ENCODE measurements around the gene DBF4. TPM values are rescaled to one million over a fixed set of nuclear protein-coding genes. Genes with fewer than 3 reads are reported as not detected.

The DBF4 gene
- polyA plus RNA-seq, 1 of the 3 experiments (the other 2 are of a cell fraction), result 7.6 TPM

DNA sequence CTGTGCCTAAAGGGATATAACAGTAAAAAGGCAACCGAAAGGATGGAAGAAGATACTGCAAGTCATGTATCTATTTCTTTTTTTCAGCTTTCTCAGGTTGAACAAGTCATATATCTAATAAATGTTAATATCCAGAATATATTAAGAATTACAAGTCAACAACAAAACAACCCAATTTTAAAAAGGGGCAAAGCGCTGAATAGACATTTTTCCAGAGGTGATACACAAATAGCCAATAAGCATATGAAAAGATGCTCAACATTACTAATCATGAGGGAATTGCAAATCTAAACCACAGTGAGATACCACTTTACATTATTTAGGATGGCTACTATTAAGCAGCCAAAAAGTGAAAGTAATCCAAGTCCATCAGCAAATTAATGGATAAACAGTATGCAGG, 23.0 kb downstream of the DBF4 start:
- Histone ChIP-seq H3K9ac (no peak overlapping the region), H2AFZ (ENCODE audit: low read depth) (no peak overlapping the region), H3K27ac (ENCODE audit: low read depth in 2 of 2, low read length in 1 of 2) (no peak overlapping the region), H3K4me1 (ENCODE audit: control insufficient read depth in 1 of 2, insufficient read depth in 2 of 2, low read depth in 1 of 2, low read length in 1 of 2) (no peaks in the 10 kb centered on the region), H4K20me1 (ENCODE audit: insufficient read depth) (no peaks in the 10 kb centered on the region), H3K9me2 (no peaks in the 10 kb centered on the region), H3K9me3 (no peaks in the 10 kb centered on the region), H3F3A (replicated peaks; ENCODE audit: insufficient read depth) (no peaks in the 10 kb centered on the region), H3K4me3 (ENCODE audit: low read depth in 2 of 2, low read length in 1 of 2) (no peak overlapping the region), H3K36me3 (replicated peaks in 1 of 2; ENCODE audit: control insufficient read depth in 1 of 2, insufficient read depth in 2 of 2, low read length in 1 of 2) (peaks cover 67 to 70% of the 10 kb centered on the region in 2 experiments), H3K79me2 (ENCODE audit: insufficient read depth) (peaks cover 23% of the 10 kb centered on the region), H3K27me3 (ENCODE audit: insufficient read depth) (no peaks in the 10 kb centered on the region), H3K4me2 (no peak overlapping the region)
- WGBS (ENCODE audit: low lambda C conversion rate), result 100% methylated on average over 2 of the region's 2 CpGs
- TF ChIP-seq, protein P1, sequence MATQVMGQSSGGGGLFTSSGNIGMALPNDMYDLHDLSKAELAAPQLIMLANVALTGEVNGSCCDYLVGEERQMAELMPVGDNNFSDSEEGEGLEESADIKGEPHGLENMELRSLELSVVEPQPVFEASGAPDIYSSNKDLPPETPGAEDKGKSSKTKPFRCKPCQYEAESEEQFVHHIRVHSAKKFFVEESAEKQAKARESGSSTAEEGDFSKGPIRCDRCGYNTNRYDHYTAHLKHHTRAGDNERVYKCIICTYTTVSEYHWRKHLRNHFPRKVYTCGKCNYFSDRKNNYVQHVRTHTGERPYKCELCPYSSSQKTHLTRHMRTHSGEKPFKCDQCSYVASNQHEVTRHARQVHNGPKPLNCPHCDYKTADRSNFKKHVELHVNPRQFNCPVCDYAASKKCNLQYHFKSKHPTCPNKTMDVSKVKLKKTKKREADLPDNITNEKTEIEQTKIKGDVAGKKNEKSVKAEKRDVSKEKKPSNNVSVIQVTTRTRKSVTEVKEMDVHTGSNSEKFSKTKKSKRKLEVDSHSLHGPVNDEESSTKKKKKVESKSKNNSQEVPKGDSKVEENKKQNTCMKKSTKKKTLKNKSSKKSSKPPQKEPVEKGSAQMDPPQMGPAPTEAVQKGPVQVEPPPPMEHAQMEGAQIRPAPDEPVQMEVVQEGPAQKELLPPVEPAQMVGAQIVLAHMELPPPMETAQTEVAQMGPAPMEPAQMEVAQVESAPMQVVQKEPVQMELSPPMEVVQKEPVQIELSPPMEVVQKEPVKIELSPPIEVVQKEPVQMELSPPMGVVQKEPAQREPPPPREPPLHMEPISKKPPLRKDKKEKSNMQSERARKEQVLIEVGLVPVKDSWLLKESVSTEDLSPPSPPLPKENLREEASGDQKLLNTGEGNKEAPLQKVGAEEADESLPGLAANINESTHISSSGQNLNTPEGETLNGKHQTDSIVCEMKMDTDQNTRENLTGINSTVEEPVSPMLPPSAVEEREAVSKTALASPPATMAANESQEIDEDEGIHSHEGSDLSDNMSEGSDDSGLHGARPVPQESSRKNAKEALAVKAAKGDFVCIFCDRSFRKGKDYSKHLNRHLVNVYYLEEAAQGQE (IDR thresholded peaks at IDR 0.05; ENCODE audit: low read depth, low read length), result no peak
- TF ChIP-seq, protein P2, sequence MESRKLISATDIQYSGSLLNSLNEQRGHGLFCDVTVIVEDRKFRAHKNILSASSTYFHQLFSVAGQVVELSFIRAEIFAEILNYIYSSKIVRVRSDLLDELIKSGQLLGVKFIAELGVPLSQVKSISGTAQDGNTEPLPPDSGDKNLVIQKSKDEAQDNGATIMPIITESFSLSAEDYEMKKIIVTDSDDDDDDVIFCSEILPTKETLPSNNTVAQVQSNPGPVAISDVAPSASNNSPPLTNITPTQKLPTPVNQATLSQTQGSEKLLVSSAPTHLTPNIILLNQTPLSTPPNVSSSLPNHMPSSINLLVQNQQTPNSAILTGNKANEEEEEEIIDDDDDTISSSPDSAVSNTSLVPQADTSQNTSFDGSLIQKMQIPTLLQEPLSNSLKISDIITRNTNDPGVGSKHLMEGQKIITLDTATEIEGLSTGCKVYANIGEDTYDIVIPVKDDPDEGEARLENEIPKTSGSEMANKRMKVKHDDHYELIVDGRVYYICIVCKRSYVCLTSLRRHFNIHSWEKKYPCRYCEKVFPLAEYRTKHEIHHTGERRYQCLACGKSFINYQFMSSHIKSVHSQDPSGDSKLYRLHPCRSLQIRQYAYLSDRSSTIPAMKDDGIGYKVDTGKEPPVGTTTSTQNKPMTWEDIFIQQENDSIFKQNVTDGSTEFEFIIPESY (IDR thresholded peaks at IDR 0.05; ENCODE audit: borderline replicate concordance, low read depth), result no peak
- TF ChIP-seq YY1 (IDR thresholded peaks at IDR 0.05; ENCODE audit: low read depth) (no peak), EP300 (IDR thresholded peaks at IDR 0.05; ENCODE audit: borderline replicate concordance in 1 of 2, low read depth in 1 of 2, low read length in 1 of 2) (no peak), JUND (IDR thresholded peaks at IDR 0.05) (no peak), TAF1 (IDR thresholded peaks at IDR 0.05; ENCODE audit: borderline replicate concordance, low read depth, low read length) (no peak), FOSL2 (IDR thresholded peaks at IDR 0.05; ENCODE audit: borderline replicate concordance, low read depth) (no peak), FOXJ3 (CRISPR knock-in tag; IDR thresholded peaks at IDR 0.05) (no peak), SIN3A (IDR thresholded peaks at IDR 0.05; ENCODE audit: borderline replicate concordance, low read depth, low read length) (no peak), MXI1 (IDR thresholded peaks at IDR 0.05; ENCODE audit: low read depth, low read length) (no peak), NFIC (IDR thresholded peaks at IDR 0.05; ENCODE audit: borderline replicate concordance) (no peak), RFX5 (IDR thresholded peaks at IDR 0.05; ENCODE audit: low read length) (no peak)
- TF ChIP-seq, protein P3, sequence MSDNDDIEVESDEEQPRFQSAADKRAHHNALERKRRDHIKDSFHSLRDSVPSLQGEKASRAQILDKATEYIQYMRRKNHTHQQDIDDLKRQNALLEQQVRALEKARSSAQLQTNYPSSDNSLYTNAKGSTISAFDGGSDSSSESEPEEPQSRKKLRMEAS (IDR thresholded peaks at IDR 0.05; ENCODE audit: low read depth), result no peak
- TF ChIP-seq, protein P4, sequence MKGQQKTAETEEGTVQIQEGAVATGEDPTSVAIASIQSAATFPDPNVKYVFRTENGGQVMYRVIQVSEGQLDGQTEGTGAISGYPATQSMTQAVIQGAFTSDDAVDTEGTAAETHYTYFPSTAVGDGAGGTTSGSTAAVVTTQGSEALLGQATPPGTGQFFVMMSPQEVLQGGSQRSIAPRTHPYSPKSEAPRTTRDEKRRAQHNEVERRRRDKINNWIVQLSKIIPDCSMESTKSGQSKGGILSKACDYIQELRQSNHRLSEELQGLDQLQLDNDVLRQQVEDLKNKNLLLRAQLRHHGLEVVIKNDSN (IDR thresholded peaks at IDR 0.05; ENCODE audit: borderline replicate concordance, low read depth), result no peak
- TF ChIP-seq, protein P5, sequence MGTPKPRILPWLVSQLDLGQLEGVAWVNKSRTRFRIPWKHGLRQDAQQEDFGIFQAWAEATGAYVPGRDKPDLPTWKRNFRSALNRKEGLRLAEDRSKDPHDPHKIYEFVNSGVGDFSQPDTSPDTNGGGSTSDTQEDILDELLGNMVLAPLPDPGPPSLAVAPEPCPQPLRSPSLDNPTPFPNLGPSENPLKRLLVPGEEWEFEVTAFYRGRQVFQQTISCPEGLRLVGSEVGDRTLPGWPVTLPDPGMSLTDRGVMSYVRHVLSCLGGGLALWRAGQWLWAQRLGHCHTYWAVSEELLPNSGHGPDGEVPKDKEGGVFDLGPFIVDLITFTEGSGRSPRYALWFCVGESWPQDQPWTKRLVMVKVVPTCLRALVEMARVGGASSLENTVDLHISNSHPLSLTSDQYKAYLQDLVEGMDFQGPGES (IDR thresholded peaks at IDR 0.05; ENCODE audit: low read depth, low read length), result no peak
- no peak for DNase-seq
- ChIA-PET CTCF (interaction anchor here (7.7 kb wide), 1 partner anchor 12 kb away, joined by 37 read pairs; no protein-coding TSS in a partner anchor), POLR2A (no interaction called here)
